Superior temporal gyrus (tissue), 1 donor: Measurements from ENCODE around the gene ORC6.

Source experiments
- DNase-seq: peaks from one replicate; pipeline ENCODE4 v3.0.0-alpha.2; 2016; ENCODE audit errors: extremely low spot score

ORC6 gene

DNA sequence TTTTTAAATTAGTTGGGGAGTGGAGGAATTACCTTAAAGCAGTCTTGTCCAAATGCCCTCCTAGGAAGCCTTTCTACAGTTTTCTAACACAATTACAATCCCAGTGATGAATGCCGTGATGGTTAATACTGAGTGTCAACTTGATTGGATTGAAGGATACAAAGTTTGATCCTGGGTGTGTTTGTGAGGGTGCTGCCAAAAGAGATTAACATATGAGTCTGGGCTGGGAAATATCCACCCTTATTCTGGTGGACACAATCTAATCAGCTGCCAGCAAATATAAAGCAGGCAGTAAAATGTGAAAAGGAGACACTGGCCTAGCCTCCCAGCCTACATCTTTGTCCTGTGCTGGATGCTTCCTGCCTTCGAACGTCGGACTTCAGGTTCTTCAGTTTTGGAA, 12.2 kb downstream of the ORC6 start:
- no peak for DNase-seq

DNA sequence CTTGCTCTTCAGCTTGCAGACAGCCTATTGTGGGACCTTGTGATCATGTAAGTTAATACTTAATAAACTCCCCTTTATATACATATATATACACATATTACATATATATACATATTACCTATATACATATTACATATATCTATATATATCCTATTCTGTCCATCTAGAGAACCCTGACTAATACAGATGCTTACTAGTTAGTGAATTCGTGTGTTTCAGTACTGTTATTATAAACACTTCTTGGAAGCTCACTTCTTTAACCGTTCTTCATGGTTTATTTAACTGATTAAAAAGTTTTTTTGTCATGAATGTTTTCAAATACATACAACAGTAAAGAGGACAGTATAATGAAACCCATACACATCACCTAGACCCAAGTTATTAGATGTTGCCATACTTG, 12.6 kb downstream of the ORC6 start:
- DNase-seq = no peak

DNA sequence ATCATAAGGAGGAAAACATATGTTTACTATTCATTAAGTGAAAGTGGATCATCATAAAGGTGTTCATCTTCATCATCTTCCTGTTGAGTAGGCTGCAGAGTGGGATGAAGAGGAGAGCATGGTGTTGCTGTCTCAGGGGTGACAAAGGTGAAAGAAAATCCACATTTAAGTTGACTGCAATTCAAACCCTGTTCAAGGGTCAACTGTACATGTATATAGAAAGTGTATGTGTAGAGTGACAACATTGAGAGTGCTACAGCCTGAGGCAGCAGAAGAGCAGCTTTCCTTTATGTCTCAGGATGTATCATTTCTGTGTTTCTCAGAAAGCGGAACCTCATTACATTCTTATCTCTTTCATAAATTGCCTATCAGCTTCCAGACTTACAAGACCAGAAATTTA, 17.2 kb downstream of the ORC6 start:
- no peak for DNase-seq

DNA sequence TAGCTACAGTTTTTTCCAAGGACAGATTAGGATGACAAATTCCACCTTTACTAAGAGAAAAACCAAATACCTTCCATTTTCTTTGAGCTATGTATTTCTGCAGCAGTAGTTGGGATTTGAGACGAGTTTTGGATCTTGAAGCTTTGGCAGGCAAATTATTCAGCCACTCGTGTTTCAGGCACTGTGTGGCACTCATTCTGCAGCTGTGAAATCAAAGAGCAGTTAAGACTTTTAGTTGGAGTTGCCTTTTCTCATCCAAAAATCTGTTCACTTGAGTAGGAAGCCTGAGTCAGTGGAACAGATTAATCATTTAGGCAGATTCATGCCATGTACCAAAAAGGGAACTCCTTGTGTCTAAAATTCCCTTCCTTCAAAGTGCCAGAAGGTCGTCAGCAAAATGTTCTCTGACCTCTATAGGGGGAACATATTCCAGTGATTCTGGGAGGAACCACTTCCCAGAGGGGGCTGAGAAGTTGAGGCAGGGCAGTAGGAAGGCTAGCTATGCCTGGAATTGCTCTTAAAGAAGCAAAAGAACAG, 20.1 kb downstream of the ORC6 start:
- peak; percentile 41 for DNase-seq

DNA sequence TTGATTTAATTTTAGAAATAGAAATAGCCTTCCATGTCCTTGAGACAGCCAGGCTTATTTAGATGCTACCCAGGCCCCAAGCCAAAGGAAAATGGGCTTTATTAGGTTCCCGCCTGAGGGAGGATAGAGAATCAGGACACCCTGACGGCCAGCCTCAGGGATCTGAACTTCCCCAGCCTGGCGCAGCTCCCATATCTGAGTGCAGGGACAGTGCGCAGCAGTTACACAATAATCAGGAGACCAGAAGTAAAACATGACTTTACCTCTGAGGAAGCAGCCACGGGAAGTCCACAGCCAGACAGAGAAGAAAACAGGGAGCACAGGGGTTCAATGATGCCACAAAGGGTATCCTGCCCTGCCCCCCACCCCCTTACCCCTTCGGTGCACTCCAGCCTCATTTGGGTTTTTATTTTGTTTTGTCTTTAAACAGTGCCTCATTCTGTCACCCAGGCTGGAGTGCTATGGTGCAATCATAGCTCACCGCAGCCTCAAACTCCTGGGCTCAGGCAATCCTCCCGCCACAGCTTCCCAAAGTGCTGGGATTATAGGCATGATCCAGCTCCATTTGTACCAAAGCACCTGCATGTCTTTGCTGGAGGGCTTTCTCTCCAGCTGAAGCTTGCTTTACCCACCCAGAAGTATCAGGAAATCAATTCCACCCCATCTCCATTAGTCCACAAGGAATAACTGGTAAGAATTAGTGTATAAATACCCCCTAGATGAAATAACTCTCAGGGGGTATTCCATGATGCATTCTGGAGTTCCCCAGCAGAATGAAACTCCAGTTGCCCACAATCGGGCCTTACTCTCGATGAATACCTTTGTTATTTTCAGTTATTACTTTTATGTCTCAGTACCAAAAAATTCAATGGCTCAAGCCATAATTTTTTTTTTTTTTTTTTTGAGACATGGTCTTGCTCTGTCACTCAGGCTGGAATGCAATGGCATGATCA, 21.9 kb downstream of the ORC6 start:
- DNase-seq = no peak

DNA sequence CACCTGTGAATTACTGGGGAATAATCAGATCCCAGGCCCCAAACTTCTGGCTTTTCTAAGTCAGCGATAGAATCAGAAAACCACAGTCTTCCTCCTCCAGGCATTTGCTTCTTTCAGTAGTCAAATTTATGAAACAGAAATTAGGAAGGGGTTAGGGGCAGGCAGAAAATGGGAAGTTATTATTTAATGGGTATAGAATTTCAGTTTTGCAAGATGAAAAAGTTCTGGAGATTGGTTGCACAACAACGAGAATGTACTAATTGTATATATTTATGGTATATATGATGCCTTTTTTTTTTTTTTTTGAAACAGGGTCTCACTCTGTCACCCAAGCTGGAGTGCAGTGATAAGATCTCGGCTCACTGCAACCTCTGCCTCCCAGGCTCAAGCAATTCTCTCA, 23.5 kb downstream of the ORC6 start:
- DNase-seq = no peak

DNA sequence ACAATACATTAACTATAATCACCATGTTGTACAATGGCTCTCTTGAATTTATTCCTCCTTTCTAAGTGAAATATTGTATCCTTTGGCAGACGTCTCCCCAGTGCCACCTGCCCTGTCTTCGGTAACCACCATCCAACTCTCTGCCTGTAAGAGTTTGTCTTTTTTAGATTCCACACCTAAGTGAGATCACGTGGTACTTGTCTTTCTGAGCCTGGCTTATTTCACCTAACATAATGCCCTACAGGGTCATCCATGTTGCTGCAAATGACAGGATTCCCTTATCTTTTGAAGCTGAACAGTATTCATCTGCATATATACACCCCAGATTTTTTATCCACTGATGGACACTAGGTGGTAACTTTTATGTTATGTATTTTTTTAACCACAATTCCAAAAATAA, 24.2 kb downstream of the ORC6 start:
- DNase-seq = no peak

DNA sequence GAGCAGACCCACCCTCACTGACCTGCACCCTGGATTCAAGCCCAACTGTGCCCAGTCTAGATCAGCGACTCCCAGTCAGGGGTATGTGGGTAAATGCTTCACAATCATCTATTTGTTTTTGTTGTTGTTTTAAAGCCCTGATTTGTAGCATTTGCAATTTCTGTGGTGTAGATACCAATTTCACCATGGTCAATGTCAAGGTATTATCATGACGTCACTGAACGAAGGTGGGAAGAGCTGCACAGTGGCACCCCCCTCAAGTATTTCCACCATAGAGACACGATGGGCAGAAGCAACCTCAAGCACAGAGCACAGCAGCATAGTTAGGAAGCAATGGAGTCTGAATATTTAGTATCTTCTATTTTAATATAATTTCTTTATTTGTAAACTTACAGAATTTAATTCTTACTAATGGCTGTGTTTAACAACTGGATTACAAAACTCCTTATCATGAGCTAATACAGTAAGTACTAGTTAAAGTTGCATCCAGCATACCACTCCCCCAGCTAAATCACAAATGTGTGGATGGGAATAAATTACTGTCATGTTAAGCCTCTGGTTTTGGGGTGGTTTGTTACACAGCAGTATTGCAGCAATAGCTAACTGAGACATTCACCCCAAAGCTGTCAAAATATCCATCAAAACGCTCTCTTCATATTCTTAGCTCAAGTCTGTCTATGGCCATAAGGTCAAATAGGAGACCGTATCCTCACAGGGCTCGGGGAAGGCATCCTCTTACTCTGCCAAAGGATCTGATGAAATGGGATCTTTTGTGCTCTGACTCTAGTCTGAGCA, 25.5 kb downstream of the ORC6 start:
- DNase-seq = no peak

DNA sequence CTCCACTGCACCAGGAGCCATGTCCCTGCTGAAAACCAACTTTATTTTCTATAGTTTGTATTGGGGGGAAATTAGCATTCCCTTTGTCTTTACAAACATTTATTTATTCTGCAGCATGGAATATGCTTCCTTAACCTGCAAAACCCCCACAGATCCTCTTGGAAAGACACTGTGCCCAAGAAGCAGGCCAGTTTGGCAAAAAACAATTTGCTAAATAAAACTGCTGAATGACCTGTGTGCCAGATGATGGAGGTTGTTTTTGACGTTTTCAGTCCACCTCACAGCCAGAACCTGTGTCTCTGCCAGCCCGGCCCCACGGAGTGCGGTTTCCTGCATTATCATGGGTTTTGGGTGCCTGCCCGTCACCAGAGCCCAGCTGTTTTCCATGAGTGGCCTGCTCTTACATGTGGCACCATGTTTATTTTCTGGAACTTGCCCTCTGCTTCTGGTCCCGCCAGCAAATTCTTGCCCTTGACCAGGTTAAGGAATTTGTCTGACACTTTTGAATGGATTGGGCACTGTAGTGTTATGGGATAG, 26.4 kb downstream of the ORC6 start:
- DNase-seq = no peak

DNA sequence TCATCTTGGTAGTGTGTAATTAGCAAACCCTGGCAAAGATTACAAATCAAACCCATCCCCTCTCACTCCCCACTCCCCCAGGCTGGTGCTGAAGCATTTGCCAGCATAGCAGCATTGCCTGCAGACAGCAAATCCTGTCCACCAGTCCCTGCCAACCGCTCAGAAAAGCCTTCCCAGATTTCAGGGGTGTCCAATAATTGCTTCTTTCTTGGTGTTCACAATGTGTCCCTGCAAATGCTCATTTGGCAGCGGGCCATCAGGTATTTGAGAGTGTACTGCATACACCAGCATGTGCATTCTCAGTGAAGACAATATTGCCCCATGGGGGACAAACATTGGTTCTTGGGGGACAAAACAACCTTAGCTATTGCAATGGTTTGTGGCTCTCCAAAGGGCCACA, 28.2 kb downstream of the ORC6 start:
- no peak for DNase-seq

DNA sequence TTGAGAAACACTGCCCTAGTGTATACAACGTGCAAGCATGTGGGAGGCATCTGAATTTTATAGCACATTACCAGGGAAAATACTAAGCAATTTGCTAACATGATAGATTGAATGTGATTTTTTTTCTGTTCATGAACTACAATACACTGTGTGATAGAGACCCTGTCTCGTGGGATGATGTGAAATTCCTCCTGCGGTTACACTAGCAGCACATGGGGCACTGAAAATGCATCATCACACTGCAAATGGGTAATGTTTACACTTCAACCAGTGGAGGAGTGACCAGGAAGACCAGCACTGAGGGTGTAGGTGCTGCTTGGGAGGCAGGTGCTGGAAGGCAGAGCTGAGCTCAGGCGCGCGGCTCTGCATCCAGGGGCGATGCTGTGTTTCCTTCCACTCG, 28.8 kb downstream of the ORC6 start:
- no peak for DNase-seq

DNA sequence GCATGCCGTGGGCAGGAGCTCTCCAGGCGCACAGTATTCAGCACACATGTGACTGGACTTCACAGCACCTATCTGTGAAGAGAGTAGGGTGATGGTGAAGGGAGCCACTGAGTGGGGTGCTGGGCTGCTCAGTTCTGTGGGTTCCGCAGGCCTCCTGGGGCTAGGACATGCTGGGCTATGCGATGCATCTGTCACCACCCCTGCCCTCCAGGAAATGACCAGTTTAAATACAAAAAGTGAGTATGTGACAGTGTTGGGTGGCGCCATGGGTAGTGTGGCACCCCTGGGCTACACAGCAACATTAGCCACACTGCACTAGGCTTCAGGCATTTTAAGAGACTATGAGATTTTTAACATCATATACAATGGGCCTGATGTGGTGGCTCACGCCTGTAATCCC, 30.1 kb downstream of the ORC6 start:
- DNase-seq = no peak

DNA sequence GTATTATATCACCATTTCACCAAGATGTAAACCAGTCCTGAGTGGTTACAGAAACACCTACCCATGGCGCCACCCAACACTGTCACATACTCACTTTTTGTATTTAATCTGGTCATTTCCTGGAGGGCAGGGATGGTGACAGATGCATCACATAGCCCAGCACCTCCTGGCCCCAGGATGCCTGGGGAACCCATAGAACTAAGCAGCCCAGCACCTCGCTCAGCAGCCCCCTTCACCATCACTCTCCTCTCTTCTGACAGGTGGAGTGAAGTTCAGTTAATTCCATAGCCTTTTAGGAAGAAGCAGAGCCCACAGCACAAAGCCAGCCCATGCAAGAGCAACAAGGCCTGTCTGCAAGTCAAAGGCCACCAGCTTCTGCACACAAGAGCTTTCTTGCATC, 31.2 kb downstream of the ORC6 start:
- DNase-seq = no peak

DNA sequence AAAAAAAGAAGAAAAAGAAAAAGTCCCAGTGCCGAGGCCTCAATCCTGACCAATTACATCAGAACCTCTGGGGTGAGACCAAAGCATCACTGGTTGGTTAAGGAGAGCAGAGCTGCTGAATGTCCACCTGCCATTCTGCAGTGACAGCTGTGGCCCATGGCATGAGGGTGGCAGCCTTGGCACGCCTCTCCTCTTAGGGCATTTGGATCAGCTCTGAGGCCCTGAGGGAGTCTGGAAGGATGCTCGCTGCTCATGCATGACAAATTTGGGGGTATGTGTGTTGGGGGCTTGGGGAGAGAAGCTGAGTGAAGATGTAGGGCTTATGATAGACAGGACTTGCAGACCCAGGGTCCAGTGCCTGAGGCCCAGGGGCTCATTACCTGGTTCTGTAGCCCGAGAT, 32.4 kb downstream of the ORC6 start:
- DNase-seq = no peak

DNA sequence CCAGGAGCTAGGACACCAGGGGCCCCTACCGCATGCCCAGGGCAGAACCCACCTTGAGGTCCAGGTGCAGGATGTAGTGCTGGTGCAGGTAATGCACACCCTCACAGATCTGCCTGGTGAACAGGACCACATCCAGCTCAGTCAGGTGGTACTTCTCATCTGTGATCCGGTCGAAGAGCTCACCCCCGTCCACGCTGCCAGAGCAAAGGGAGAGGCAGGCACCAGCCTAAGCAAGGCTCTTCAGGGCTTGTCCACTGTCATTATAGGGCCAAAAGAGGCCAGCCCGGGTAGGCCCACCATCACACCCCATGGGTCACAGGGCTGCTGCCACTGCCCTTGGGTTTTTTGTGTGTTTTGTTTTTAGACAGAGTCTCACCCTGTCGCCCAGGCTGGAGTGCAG, 37.7 kb downstream of the ORC6 start:
- DNase-seq = no peak

DNA sequence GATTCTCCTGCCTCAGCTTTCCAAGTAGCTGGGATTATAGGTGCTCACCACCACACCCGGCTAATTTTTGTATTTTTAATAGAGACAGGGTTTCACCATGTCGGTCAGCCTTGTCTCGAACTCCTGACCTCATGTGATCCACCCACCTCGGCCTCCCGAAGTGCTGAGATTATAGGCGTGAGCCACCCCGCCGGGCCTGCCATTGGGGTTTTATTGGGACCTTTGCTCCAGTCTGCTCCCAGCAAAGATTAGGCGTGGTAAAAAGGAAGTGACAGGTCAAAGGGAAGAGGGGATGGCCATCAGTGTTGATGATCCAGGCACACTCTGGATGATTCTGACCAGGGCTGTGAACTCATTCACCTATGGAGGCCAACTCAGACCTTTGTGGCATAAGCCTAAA, 38.2 kb downstream of the ORC6 start:
- no peak for DNase-seq

DNA sequence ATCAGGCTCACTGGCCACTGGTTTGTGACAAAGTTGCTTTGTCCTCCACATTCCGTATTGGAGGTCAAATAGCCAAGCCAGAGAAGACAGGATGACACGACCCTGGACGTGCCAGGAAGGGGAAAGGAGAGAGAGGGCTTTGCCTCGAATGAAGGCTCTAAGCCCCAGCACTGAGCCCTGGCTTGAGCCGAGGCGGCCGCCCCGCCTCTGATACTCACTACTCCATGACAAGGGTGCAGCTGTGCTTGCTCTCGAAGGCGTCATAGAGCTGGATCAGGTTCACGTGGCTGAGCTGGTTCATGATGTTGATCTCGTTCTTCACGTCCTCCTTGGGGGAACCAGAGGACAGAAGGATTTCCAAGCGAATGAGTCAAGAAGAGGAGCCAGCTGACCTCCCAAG, 39.3 kb downstream of the ORC6 start:
- no peak for DNase-seq

DNA sequence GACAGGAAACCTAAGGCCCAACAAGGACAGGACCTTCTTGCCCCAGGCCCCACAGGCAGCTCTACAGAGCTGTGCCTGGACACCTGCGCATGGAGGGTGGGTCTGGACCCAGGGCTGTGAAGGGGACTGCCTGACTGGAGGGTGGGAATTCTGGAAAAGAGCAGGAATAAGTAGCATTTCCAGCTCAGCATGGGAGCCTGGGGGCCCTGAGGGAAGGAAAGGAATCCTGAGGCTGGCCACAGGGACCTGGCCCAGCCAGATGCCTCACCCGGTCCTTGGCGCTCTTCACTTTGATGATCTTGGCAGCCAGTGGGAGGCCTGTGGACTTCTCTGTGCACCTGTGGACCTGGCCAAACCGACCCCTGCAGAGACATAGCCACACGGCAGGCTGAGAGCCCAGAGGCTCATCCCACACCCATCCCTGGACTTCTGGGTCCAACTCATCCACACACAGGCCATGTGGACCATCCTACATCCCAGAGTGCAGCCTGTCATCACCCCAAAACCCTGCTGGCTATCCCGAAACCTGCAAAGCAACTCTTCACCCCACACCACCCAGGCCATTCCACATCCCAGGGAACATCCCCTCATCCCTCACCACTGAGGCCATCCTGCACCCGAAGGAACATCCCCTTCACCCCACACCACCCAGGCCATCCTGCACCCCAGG, 40.0 kb downstream of the ORC6 start:
- no peak for DNase-seq

DNA sequence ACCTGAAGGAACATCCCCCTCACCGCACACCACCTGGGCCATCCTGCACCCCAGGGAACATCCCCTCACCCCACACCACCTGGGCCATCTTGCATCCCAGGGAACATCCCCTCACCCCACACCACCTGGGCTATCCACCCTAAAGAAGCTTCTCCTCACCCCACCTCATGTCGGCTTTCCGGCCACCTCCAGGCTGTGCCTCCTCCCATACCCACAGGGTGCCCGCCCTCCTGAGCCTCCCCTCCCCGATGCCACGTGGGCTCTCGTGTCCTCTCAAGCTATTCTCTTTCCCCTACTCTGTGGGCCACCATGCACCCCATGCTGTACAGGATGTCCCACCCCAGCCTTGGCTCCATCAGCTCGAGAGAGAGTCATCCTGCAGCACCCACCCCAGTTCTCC, 40.7 kb downstream of the ORC6 start:
- DNase-seq = no peak

DNA sequence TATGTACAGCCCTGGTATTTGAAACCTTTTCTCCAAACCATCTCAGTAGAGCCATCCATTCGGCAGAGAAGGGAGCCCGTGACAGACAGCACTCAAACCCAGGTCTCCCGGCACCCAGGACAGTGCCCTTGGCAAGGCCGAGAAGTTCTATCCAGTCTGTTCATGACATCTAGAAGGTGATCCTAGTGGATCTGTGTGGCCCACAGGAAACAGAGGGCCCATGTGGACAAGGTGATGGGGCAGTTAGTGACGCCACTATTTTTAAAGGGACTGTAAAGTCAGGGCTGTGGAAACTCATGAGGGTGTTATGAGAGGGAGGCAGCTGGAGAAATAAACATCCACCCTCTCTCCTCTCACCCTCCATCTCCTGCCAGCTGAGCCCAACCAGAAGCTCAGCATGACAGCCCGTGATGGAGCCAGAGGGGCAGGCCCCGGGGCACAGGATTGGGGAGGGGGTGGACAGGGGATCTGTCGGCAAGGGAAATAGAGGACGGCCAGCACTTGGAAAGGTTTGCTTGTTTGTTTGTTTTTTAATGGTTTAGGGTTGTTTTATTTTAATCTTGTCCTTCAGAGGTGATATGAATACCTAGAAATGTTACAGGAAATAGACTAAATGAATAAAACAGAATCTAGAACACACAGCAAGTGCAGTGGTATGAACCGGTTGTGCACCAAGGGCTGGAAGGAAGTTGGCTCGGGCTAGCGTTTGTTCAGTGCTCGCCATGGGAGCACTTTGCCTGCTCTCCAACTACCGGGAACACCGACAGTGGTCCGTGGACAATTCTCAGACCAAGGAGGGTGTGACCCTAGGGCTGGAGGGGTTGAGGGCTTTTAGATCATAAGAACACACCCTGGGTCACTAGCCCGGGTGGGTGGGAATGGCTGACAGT, 41.6 kb downstream of the ORC6 start:
- no peak for DNase-seq
